Keratinocyte (primary cell): Measurements from ENCODE around the gene PARD3. TPM values are rescaled to one million over a fixed set of nuclear protein-coding genes. Genes with fewer than 3 reads are reported as not detected.

Experiments
- DNase-seq: peaks from one replicate; pipeline ENCODE4 v3.0.0-alpha.2; 2011; ENCODE audit warnings: low read depth, missing footprints, low spot score
- FAIRE-seq: peaks from 2 replicates; lab custom pipeline; 2011; peaks lifted over from hg19 to GRCh38; lab: Jason Lieb, UNC
- H2AFZ ChIP-seq: 2 replicates; pipeline ENCODE4 v1.6.0; 2012; ENCODE audit warnings: low read length, control low read depth, inconsistent platforms; ENCODE audit not compliant: control insufficient read depth
- H3K27ac ChIP-seq: 2 replicates; pipeline ENCODE4 v1.5.1; 2011; ENCODE audit warnings: low read length; ENCODE audit not compliant: control insufficient read depth, insufficient read depth
- H3K27me3 ChIP-seq: 3 replicates; pipeline ENCODE4 v1.6.0; 2011; ENCODE audit warnings: low read length; ENCODE audit not compliant: control insufficient read depth, insufficient read depth; ENCODE audit errors: extremely low read depth
- H3K36me3 ChIP-seq, 2 experiments: 2 replicates in 1 of 2; 3 replicates in 1 of 2; pipeline ENCODE4 v1.5.1; 2011; ENCODE audit warnings: low read length in 2 of 2, mild to moderate bottlenecking in 1 of 2; ENCODE audit not compliant: control insufficient read depth in 2 of 2, insufficient read depth in 2 of 2; ENCODE audit errors: extremely low read depth in 1 of 2
- H3K4me1 ChIP-seq: 3 replicates; pipeline ENCODE4 v1.5.1; 2011; ENCODE audit warnings: low read length; ENCODE audit not compliant: control insufficient read depth, insufficient read depth; ENCODE audit errors: extremely low read depth
- H3K4me2 ChIP-seq: 3 replicates; pipeline ENCODE4 v1.6.0; 2011; ENCODE audit warnings: low read depth, low read length; ENCODE audit not compliant: control insufficient read depth, insufficient read depth; ENCODE audit errors: extremely low read depth
- H3K4me3 ChIP-seq, 3 experiments: fragments of 200-600 bp in 1 of 3; sonication (generic) in 1 of 3; 2 replicates in 2 of 3; 3 replicates in 1 of 3; pipeline ENCODE4 v1.5.1; 2011 to 2016; ENCODE audit warnings: low read length in 3 of 3, mild to moderate bottlenecking in 3 of 3, control low read depth in 2 of 3, inconsistent platforms in 1 of 3, low read depth in 1 of 3, mixed read lengths in 1 of 3, mixed run types in 1 of 3, moderate library complexity in 1 of 3; ENCODE audit not compliant: control insufficient read depth in 2 of 3, insufficient read depth in 2 of 3; ENCODE audit errors: extremely low read depth in 1 of 3
- H3K79me2 ChIP-seq: 2 replicates; pipeline ENCODE4 v1.6.0; 2012; ENCODE audit warnings: low read length; ENCODE audit not compliant: control insufficient read depth, insufficient read depth
- H3K9ac ChIP-seq: 3 replicates; pipeline ENCODE4 v1.6.0; 2011; ENCODE audit warnings: low read length; ENCODE audit not compliant: control insufficient read depth, insufficient read depth; ENCODE audit errors: extremely low read depth
- H3K9me1 ChIP-seq: 3 replicates; pipeline ENCODE4 v1.6.0; 2011; ENCODE audit warnings: low read length; ENCODE audit not compliant: control insufficient read depth, insufficient read depth; ENCODE audit errors: extremely low read depth
- H3K9me3 ChIP-seq: 2 replicates; pipeline ENCODE4 v1.5.1; 2012; ENCODE audit warnings: low read depth, low read length; ENCODE audit not compliant: control insufficient read depth
- H4K20me1 ChIP-seq: 3 replicates; pipeline ENCODE4 v1.6.0; 2011; ENCODE audit warnings: low read length; ENCODE audit not compliant: control insufficient read depth, insufficient read depth; ENCODE audit errors: extremely low read depth
- EZH2 ChIP-seq: IDR thresholded peaks from one replicate; pipeline ENCODE4 v1.6.1; 2012; ENCODE audit warnings: inconsistent platforms, mild to moderate bottlenecking, low read length, moderate library complexity
- dilution Hi-C: fragments of 300-500 bp; cut with MboI; formaldehyde crosslinking; loops from one replicate; pipeline ENCODE4 v1.7.0; 2020; ENCODE audit warnings: low sequenced_read_pairs; ENCODE audit not compliant: extremely low pct_ligation_motif_present
- polyA plus RNA-seq, 5 experiments: library from polyadenylated mRNA; depleted of rRNA in 3 of 5; stranded (reverse) in 3 of 5; stranded (forward) in 1 of 5; unstranded in 1 of 5; fragments of >200 nt; gene quantifications; 1 replicate in 1 of 5; 2 replicates in 3 of 5; 3 replicates in 1 of 5; pipeline versions ENCODE4 v1.2.1 to v1.2.3, GENCODE V29; 2011 to 2012; ENCODE audit warnings: missing spikeins in 2 of 5, low read depth in 1 of 5, low replicate concordance in 1 of 5
- TF ChIP-seq, protein P1 (sequence below), 3 experiments: IDR thresholded peaks in 1 of 3; conservative IDR thresholded peaks in 1 of 3; optimal IDR thresholded peaks in 1 of 3; 2 replicates in 2 of 3; 3 replicates in 1 of 3; pipeline versions ENCODE3 to v1.5.1; 2011; ENCODE audit warnings: low read length in 3 of 3, mild to moderate bottlenecking in 3 of 3, moderate library complexity in 2 of 3, control low read depth in 1 of 3, inconsistent platforms in 1 of 3; ENCODE audit not compliant: insufficient read depth in 2 of 3; ENCODE audit errors: extremely low read depth in 1 of 3

The PARD3 gene
- polyA plus RNA-seq, 1 donor (not counting 4 experiments of a cell fraction or from before 2014, with no cell fraction given): 46.4 TPM

DNA sequence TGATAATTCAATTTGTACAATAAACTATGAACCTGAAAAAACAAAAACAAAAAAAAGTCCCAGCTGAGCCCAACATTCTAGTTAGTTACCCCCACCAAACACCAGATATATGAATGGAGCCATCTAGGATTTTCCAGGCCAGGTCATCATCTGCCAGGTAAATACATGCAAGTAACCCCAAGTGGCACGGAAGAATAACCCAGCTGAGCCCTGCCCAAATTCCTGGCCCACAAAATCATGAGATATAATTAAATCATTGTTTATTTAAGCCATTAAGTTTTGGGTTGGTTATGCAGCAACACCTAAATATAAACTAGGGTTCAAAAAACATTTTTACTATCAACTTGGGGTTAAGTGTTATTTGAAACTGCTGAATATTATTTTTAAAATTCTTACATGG lies 19.0 kb downstream of the PARD3 start:
- Histone ChIP-seq H3K27ac (no peak overlapping the region), H4K20me1 (no peaks in the 10 kb centered on the region), H3K27me3 (no peaks in the 10 kb centered on the region), H3K79me2 (peaks cover 76% of the 10 kb centered on the region), H3K9me3 (no peaks in the 10 kb centered on the region), H3K36me3 (peaks cover 0 to 1% of the 10 kb centered on the region in 2 experiments), H3K9ac (no peak overlapping the region), H3K4me2 (no peak overlapping the region), H3K4me3 (no peak overlapping the region), H3K9me1 (no peaks in the 10 kb centered on the region), H3K4me1 (peaks cover 26% of the 10 kb centered on the region), H2AFZ (no peak overlapping the region)
- TF ChIP-seq, protein P1, sequence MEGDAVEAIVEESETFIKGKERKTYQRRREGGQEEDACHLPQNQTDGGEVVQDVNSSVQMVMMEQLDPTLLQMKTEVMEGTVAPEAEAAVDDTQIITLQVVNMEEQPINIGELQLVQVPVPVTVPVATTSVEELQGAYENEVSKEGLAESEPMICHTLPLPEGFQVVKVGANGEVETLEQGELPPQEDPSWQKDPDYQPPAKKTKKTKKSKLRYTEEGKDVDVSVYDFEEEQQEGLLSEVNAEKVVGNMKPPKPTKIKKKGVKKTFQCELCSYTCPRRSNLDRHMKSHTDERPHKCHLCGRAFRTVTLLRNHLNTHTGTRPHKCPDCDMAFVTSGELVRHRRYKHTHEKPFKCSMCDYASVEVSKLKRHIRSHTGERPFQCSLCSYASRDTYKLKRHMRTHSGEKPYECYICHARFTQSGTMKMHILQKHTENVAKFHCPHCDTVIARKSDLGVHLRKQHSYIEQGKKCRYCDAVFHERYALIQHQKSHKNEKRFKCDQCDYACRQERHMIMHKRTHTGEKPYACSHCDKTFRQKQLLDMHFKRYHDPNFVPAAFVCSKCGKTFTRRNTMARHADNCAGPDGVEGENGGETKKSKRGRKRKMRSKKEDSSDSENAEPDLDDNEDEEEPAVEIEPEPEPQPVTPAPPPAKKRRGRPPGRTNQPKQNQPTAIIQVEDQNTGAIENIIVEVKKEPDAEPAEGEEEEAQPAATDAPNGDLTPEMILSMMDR (optimal IDR thresholded peaks at IDR 0.05 in 1 of 3, IDR thresholded peaks at IDR 0.05 in 1 of 3, conservative IDR thresholded peaks at IDR 0.05 in 1 of 3; ENCODE audit: extremely low read depth in 1 of 3, insufficient read depth in 2 of 3, low read length in 3 of 3): no peak
- TF ChIP-seq EZH2: no peak
- FAIRE-seq (no peak), DNase-seq (no peak)
- dilution Hi-C loops: no loop called here

DNA sequence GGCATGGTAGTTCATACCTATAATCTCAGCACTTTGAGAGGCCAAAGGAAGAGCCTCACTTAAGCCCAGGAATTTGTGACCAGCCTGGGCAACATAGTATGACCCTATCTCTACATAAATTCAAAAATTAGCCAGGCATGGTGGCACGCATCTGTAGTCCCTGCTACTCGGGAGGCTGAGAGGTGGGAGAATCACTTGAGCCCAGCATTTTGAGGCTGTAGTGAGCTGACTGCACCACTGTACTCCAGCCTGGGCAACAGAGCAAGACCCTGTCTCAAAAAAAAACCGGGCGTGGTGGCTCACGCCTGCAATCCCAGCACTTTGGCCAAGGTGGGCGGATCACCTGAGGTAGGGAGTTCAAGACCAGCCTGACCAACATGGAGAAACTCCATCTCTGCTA lies 19.8 kb downstream of the PARD3 start:
- no peak overlapping the region for H3K4me2 ChIP-seq
- peaks cover 74% of the 10 kb centered on the region for H3K79me2 ChIP-seq
- H3K4me1 ChIP-seq: peaks cover 20% of the 10 kb centered on the region
- H3K9me3 ChIP-seq: no peaks in the 10 kb centered on the region
- dilution Hi-C loops: no loop called here
- no peak overlapping the region for H2AFZ ChIP-seq
- FAIRE-seq: no peak
- no peaks in the 10 kb centered on the region for H4K20me1 ChIP-seq
- H3K27ac ChIP-seq: no peak overlapping the region
- DNase-seq: no peak
- H3K9me1 ChIP-seq: no peaks in the 10 kb centered on the region
- TF ChIP-seq, protein P1 (optimal IDR thresholded peaks at IDR 0.05 in 1 of 3, IDR thresholded peaks at IDR 0.05 in 1 of 3, conservative IDR thresholded peaks at IDR 0.05 in 1 of 3; ENCODE audit: extremely low read depth in 1 of 3, insufficient read depth in 2 of 3, low read length in 3 of 3): no peak
- TF ChIP-seq EZH2: no peak
- H3K9ac ChIP-seq: no peak overlapping the region
- no peak overlapping the region for H3K4me3 ChIP-seq
- peaks cover 0 to 1% of the 10 kb centered on the region in 2 experiments for H3K36me3 ChIP-seq
- no peaks in the 10 kb centered on the region for H3K27me3 ChIP-seq
